Anterior cingulate cortex (tissue), 58 donors: Measurements from ENCODE around the gene HYLS1.

Experiments used
- DNase-seq, 58 donors: peaks; one replicate each; lab custom pipeline; 2025; lab: John Stamatoyannopoulos, UW

The HYLS1 gene

GRCh38 chr11:125946712-125947418 lies 59.4 kb downstream of the HYLS1 start:
- DNase-seq: no peak

- DNase-seq: no peak
Observed at GRCh38 chr11:125947419-125948277, 60.2 kb downstream of the HYLS1 start.

GRCh38 chr11:125948278-125949051 lies 61.0 kb downstream of the HYLS1 start:
- no peak for DNase-seq

- no peak for DNase-seq
Observed at GRCh38 chr11:125949271-125950177, 62.1 kb downstream of the HYLS1 start.

- no peak for DNase-seq
Observed at GRCh38 chr11:125950178-125950490, 62.7 kb downstream of the HYLS1 start.
